Tibial nerve (tissue), 3 donors: ENCODE results near the gene TVP23B.
"Not testable (repeated sequence)": the region's sequence is repeated elsewhere in the genome, so short reads cannot be mapped to it uniquely, and the experiment has no call there.

ENCODE experiments used
- POLR2A ChIP-seq, 2 donors: fragments of 450-650 bp; IDR thresholded peaks; one replicate each; pipeline ENCODE4 v1.6.1; 2017; ENCODE audit warnings: antibody characterized with exemption in 2 of 2, mild to moderate bottlenecking in 2 of 2, moderate library complexity in 2 of 2
- TF ChIP-seq, protein P1 (sequence below), 5 experiments: fragments of 200-600 bp in 3 of 5; fragments of 450-650 bp in 2 of 5; sonication (generic) in 3 of 5; IDR thresholded peaks; one replicate each; pipeline ENCODE4 v1.5.1; 2016 to 2019; ENCODE audit warnings: antibody characterized with exemption in 5 of 5, mild to moderate bottlenecking in 3 of 5, moderate library complexity in 2 of 5

DNA sequence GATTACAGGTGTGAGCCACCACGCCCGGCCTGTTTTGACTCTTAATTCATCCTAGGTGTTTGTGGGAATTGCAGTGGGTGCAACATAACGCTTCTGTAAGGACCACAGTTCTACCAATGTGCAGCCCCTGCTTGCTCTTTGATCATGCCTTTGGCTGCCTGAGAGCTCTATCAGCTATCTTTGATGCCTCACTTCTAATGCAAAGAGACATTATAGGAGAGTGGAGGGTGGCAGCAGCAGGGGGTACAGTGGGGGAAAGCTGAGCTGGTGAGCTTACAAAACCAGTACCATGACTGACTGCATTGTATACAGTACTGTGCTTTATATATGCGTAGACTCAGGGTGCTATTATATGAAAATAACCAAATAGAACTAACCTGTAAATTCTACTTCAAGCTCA is 10.4 kb upstream of the TVP23B start:
- TF ChIP-seq, protein P1, sequence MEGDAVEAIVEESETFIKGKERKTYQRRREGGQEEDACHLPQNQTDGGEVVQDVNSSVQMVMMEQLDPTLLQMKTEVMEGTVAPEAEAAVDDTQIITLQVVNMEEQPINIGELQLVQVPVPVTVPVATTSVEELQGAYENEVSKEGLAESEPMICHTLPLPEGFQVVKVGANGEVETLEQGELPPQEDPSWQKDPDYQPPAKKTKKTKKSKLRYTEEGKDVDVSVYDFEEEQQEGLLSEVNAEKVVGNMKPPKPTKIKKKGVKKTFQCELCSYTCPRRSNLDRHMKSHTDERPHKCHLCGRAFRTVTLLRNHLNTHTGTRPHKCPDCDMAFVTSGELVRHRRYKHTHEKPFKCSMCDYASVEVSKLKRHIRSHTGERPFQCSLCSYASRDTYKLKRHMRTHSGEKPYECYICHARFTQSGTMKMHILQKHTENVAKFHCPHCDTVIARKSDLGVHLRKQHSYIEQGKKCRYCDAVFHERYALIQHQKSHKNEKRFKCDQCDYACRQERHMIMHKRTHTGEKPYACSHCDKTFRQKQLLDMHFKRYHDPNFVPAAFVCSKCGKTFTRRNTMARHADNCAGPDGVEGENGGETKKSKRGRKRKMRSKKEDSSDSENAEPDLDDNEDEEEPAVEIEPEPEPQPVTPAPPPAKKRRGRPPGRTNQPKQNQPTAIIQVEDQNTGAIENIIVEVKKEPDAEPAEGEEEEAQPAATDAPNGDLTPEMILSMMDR (IDR thresholded peaks at IDR 0.05), result not testable (repeated sequence)
- TF ChIP-seq POLR2A (IDR thresholded peaks at IDR 0.05), result not testable (repeated sequence)
